Measurements from ENCODE around the gene CD244.
"Not testable (repeated sequence)": the region's sequence is repeated elsewhere in the genome, so short reads cannot be mapped to it uniquely, and the experiment has no call there.

The CD244 gene, protein sequence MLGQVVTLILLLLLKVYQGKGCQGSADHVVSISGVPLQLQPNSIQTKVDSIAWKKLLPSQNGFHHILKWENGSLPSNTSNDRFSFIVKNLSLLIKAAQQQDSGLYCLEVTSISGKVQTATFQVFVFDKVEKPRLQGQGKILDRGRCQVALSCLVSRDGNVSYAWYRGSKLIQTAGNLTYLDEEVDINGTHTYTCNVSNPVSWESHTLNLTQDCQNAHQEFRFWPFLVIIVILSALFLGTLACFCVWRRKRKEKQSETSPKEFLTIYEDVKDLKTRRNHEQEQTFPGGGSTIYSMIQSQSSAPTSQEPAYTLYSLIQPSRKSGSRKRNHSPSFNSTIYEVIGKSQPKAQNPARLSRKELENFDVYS

DNA sequence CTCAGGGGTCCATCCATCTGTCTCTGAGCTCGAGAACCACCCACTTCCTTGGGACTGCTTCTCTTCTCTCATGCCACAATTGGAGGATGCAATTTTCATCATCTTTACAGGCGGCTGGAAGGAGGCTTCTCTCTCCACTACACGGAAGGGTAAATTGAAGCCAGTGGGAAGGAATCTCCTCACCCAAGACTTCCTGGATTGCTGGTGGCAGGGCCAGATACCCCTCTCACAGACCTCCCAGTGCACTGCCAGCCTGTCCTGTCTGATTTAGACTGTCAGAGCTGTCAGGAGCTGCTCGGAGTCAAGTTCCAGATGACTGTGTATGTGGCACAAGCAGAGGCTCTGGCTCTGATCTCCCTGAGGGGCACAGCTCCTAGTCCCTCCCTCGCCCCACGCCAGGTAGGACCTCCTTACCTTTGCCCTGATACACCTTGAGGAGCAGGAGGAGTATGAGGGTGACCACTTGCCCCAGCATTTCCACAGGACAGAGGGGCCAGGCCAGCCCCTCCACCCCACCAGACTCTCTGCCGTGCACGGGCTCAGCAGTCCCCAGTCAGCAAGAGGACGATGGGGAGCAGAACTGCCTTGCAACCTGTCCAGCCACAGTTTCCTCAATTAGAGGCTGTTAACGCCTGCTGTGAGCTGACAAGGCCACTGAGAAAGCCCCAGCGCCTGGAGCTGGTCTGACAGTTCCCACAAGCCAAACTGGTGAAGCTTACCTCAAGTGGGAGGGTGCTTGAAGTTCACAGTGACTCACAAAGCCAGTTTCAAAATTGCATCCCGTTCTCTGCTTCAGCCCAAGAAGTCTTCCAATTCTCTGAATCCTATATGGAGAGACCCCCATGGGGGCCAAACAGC, at the start of gene CD244:
Gene CD244 (minus strand): TSS at position 685 of the 858 bp plus-strand sequence. CDS start 210 bp downstream, at position 475.
- no peak for DNase-seq

GRCh38 chr1:160911925-160912324, 49.2 kb upstream of the CD244 start:
- no peak for DNase-seq

DNA sequence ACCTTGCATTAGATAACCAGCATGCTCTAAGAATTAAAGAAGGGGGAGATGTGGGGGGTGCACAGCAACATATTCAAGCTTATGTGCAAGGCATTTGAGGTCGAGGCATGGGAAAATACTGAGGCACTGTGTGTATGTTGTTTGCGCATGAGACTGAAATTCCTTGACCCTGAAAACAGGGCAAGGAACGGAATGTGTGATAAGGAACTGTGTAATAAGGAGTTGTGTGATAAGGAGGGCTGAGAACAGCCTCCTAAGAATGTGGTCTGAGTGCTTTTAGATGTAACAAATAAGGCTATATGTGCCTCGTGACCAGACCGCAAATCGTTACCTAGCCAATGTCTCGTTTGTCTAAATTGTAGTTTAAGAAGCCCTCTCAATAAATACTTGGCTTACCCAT, 48.8 kb upstream of the CD244 start:
- DNase-seq: no peak

DNA sequence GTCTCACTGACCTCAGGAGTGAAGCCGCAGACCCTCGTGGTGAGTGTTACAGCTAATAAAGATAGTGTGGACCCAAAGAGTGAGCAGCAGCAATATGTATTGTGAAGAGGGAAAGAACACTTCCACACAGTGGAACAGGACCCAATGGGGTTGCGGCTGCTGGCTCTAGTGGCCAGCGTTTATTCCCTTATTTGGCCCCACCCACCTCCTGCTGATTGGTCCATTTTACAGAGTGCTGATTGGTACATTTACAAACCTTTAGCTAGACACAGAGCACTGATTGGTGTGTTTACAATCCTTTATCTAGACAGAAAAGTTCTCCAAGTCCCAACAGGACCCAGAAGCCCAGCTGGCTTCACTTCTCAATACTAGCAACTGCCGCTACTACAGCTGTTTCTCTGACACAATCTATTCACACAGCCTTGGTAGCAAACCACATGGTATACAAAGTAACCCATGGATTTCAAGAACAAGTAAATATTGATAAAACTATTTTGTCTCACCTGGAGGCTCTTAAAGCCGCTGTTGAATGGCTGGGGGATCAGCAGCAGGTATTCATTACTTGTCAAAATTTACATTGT, 47.6 kb upstream of the CD244 start:
- DNase-seq: no peak

- no peak for DNase-seq
Measured at GRCh38 chr1:160907976-160908375, 45.3 kb upstream of the CD244 start.

- DNase-seq: no peak
Measured at GRCh38 chr1:160905617-160905989, 42.9 kb upstream of the CD244 start.

DNA sequence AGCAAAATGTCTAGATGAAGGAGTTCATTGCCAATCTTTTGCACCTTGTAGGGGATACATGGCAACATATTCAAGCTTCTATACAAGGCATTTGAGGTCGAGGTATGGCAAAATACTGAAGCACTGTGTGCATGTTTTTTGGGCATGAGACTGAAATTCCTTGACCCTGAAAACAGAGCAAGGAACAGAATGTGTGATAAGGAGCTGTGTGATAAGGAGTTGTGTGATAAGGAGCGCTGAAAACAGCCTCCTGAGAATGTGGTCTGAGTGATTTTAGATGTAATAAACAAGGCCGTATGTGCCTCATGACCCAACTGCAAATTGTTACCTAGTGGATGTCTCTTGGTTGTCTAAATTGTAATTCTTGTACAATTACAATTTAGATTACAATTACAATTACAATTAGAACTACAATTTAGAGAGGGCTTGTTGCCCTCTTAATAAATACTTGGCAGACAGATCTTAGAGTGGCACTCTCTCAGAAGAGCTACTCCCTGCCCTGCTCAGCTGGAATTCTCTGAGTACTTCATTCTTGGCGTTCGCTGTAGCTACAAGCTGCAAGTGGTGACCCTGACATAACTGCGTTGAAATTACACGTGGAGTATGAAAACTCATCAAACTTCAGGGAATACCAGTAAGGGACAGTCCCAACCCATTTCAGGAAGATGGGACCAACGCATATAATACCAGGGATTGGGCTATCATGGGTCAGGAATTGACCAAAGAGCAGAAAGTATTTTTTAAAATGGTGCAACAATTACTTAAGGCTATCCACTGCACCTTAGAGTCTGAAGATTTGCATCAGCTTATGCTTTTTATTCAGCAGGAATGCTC, 42.3 kb upstream of the CD244 start:
- DNase-seq: no peak

DNA sequence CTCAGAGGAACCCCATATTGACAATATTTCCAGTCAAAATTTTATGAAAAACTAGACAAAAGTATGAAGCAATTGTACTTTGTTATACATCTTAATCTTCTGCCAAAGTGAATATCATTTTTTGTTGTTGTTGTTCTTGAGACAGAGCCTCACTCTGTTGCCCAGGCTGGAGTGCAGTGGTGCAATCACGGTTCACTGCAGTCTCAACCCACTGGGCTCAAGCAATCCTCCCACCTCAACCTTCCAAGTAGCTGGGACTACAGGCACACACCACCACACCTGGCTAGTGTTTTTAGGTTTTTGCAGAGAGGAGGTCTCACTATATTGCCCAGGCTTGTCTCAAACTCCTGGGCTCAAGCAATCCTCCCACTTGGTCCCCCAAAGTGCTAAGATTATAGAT, 39.6 kb upstream of the CD244 start:
- DNase-seq: not testable (repeated sequence)

DNA sequence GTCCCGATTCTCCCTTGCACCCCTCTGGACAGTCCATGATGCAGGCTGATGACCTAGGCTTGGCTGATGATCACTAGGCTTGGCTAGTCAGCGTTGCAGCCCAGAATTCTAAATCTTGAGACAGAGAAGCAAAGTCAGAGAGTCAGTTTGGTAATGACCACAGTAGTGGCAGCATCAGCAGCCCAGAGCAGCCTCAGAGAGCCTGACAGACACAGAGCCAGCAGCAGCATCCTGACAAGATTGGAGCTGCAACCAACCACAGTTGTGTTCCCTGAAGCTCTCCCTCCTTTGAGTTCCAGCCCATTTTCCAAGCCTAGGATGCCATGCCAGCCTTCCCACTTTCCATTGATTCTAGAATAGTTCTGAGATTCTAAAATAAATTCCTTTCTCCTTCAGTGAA, 39.1 kb upstream of the CD244 start:
- DNase-seq: no peak

DNA sequence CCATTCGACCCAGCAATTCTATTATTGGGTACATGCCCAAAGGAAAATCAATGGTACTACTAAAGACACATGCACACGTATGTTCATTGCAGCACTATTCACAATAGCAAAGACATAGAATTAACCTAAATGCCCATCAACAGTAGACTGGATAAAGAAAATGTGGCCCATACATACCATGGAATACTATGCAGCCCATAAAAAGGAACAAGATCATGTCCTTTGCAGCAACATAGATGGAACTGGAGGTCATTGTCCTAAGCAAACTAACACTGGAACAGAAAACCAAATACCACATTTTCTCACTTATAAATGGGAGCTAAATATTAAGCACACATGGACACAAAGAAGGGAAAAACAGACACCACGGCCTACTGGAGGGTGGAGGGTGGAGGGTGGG, 38.0 kb upstream of the CD244 start:
- not testable (repeated sequence) for DNase-seq

GRCh38 chr1:160894368-160895135, 31.9 kb upstream of the CD244 start:
- DNase-seq: not testable (repeated sequence)

DNA sequence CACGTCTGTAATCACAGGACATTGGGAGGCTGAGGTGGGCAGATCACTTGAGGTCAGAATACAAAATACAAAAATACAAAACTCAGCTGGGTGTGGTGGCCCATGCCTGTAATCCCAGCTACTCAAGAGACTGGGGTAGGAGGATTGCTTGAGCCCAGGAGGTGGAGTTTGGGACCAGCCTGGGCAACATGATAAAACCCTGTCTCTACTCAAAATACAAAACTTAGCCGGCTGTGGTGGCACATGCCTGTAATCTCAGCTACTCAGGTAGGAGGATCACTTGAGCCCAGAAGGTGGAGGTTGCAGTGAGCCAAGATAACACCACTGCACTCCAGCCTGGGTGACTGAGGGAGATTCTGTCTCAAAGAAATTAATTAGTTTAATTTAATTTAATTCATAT, 28.8 kb upstream of the CD244 start:
- DNase-seq: no peak

GRCh38 chr1:160888926-160889325, 26.2 kb upstream of the CD244 start:
- DNase-seq: no peak

- DNase-seq: no peak
Measured at GRCh38 chr1:160887071-160887470, 24.4 kb upstream of the CD244 start.

DNA sequence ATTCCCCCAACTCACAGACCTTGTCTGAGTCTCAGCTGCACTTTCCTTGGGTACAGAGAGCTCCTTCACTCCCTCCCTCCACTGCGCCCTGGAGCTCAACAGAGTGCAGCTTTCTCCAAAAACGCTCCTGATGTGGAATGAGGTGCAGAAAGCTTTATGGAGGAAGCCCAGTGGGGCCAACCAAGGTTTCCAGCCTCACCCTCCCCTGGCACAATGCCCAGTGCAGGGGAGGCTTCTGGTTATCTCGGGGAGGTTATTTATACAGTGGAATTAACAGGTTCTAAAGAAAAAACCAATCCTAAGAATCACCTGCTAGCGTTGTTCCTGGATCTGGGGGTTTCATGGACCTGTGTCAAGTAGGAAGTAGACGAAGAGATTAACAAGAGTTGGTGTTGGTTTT, 22.4 kb upstream of the CD244 start, which contains the start of gene ITLN1:
Gene ITLN1 (minus strand): TSS at position 139 of the 400 bp plus-strand sequence. CDS start 303 bp downstream, outside the sequence.
- DNase-seq: no peak

DNA sequence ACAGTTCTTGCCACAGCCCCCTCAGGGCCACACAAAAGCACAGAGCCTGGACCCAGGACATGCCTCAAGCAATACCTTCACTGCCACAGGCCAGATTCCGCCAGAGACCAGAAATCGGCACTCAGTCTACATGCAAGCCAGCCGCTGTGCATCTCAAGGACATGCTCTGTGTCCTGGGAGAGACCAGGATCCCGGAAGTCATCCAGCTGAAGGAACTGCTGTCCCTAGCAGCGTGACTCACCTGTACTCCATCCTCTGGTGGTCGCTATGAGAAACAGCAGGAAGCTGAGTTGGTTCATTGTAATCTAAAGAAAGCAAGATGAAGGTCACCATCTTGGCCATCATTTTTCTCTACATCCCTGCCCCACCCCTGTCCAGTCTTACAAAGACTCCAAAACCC, 21.9 kb upstream of the CD244 start:
- no peak for DNase-seq

GRCh38 chr1:160883581-160884513, 21.2 kb upstream of the CD244 start:
- DNase-seq: no peak

GRCh38 chr1:160882582-160882981, 19.9 kb upstream of the CD244 start:
- DNase-seq: no peak

DNA sequence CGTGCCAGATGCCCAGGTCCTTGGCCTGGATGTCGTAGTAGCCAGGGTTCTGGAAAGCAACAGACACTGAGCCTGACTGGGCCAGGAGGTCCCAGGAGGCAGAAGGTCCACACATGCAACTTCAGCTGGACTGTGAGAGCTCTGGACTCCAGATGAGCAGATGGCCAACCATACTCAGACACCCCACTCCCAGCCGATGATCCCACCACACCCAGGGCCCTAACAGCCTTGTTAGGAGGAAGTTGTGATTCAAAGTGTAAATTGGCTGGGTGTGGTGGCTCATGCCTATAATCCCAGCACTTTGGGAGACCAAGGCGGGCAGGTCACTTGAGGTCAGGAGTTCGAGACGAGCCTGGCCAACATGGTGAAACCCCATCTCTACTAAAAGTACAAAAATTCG, 18.6 kb upstream of the CD244 start:
- not testable (repeated sequence) for DNase-seq

DNA sequence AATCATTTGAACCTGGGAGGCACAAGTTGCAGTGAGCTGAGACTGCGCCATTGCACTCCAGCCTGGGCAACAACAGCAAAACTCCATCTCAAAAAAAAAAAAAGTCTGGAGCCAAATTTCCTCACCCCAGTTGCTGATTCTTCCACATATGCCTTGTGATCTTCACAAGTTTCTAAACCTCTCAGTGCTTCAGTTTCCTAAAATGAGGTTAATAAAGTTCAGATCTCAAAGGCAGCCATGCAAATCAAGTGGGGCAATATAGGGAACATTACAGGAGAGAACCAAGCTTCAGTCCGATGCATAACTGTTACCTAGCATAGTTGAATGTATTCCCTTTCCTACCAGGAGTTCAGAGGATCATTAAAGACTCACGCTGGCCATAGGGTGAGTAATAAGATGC, 17.5 kb upstream of the CD244 start:
- no peak for DNase-seq

- no peak for DNase-seq
Measured at GRCh38 chr1:160879056-160879455, 16.4 kb upstream of the CD244 start.

Measured in NCI-H1048 (cell line).